ENCODE data around the gene CDH16. TPM values are rescaled to one million over a fixed set of nuclear protein-coding genes. Genes with fewer than 3 reads are reported as not detected.
"Not testable (repeated sequence)": the region's sequence is repeated elsewhere in the genome, so short reads cannot be mapped to it uniquely, and the experiment has no call there.

CDH16 gene
- total and polyA plus RNA-seq, 5 donors from 2014 or later = not detected

DNA sequence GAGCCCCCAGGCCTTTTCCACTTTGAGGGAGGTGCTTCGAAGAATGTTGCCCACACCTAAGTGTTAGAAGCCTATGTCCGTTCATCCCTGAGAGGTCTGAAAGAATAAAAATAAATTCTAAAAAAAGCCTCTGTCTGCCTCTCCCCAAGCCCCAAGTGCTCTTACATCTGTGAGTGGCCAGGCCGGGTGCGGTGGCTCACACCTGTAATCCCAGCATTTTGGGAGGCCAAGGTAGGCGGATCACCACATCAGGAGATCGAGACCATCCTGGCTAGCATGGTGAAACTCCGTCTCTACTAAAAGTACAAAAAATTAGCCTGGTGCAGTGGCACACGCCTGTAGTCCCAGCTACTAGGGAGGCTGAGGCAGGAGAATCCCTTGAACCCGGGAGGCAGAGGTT lies 26.3 kb upstream of the CDH16 start:
- Histone ChIP-seq H3K36me3 (ENCODE audit: control insufficient read depth, insufficient read depth, low read length) (peaks cover 34% of the 10 kb centered on the region), H3K4me1 (ENCODE audit: control insufficient read depth, insufficient read depth, low read length, poor library complexity, severe bottlenecking) (peaks cover 18% of the 10 kb centered on the region)
- not testable (repeated sequence) for H3K27ac ChIP-seq (ENCODE audit: insufficient read depth, low read length, poor library complexity, severe bottlenecking); H3K27me3 ChIP-seq (ENCODE audit: control insufficient read depth, insufficient read depth, low read length); H3K4me3 Mint-ChIP-seq; ATAC-seq (ENCODE audit: low read depth in 2 of 2); H3K9me3 ChIP-seq (ENCODE audit: control insufficient read depth in 2 of 2, low read length in 2 of 2); H3K9me3 Mint-ChIP-seq; DNase-seq; H3K27ac Mint-ChIP-seq; H3K4me3 ChIP-seq (ENCODE audit: low read depth, low read length)
- Mint-ChIP-seq H3K36me3 (peaks cover 17% of the 10 kb centered on the region), H3K4me1 (peaks cover 0 to 28% (median 12%) of the 10 kb centered on the region in 4 donors), H3K27me3 (peaks cover 28% of the 10 kb centered on the region)

DNA sequence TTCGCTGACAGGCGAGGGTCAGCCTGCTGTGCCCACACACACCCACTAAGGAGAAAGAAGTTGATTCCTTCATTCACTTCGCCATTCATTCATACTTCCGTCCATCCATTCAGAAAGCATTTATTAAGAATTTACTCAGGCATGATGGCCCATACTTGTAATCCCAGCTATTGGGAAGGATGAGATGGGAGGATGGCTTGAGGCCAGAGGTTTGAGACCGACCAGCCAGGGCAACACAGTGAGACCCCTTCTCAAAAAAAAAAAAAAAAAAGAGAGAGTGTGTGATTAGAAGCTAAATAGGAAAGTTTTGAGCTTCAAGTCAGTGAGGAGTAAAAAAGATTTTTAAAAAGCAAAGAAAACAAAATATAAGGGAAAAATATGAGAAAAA lies 25.4 kb upstream of the CDH16 start:
- ATAC-seq (ENCODE audit: low read depth in 2 of 2) (no peak), DNase-seq (no peak)
- Histone ChIP-seq H3K27ac (ENCODE audit: insufficient read depth, low read length, poor library complexity, severe bottlenecking) (no peak overlapping the region), H3K36me3 (ENCODE audit: control insufficient read depth, insufficient read depth, low read length) (peaks cover 44% of the 10 kb centered on the region), H3K4me1 (ENCODE audit: control insufficient read depth, insufficient read depth, low read length, poor library complexity, severe bottlenecking) (peaks cover 18% of the 10 kb centered on the region), H3K27me3 (ENCODE audit: control insufficient read depth, insufficient read depth, low read length) (no peaks in the 10 kb centered on the region), H3K4me3 (ENCODE audit: low read depth, low read length) (no peak overlapping the region), H3K9me3 (ENCODE audit: control insufficient read depth in 2 of 2, low read length in 2 of 2) (no peaks in the 10 kb centered on the region)
- peaks cover 0 to 24% (median 12%) of the 10 kb centered on the region in 4 donors for H3K4me1 Mint-ChIP-seq
- no peak overlapping the region for H3K27ac Mint-ChIP-seq
- H3K36me3 Mint-ChIP-seq = peaks cover 23% of the 10 kb centered on the region
- no peak overlapping the region for H3K4me3 Mint-ChIP-seq
- H3K9me3 Mint-ChIP-seq = no peaks in the 10 kb centered on the region
- H3K27me3 Mint-ChIP-seq = peaks cover 21% of the 10 kb centered on the region

DNA sequence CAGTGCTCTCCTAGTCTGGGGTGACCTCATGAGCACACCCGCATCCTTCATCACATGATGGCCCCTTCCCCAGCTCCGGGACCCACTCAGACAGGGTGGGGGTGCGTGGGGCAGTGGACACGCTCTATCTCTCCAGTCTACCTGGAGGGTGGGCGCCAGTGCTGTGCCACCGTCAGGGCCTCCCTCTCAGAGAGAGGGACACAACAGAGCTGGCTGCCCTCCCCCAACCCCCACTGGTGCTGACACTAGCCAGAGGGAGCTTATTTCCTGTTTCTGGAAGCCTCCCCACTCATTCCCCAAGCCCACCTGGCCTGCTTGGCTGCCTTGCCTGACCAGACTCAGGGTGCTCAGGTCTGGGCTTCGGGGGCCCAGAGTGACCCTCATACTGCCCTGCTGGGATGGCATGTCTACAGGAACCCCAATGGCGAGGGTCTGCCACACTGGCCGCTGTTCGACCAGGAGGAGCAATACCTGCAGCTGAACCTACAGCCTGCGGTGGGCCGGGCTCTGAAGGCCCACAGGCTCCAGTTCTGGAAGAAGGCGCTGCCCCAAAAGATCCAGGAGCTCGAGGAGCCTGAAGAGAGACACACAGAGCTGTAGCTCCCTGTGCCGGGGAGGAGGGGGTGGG lies 24.9 kb upstream of the CDH16 start:
- ATAC-seq (ENCODE audit: low read depth in 2 of 2) = no peak
- H3K36me3 Mint-ChIP-seq = peaks cover 23% of the 10 kb centered on the region
- no peak for DNase-seq
- peak overlapping the region in 1 of 4 donors; percentile 7 for H3K4me3 Mint-ChIP-seq
- H3K4me1 Mint-ChIP-seq = peaks cover 0 to 22% (median 11%) of the 10 kb centered on the region in 4 donors
- Histone ChIP-seq H3K4me3 (ENCODE audit: low read depth, low read length) (no peak overlapping the region), H3K27me3 (ENCODE audit: control insufficient read depth, insufficient read depth, low read length) (no peaks in the 10 kb centered on the region), H3K36me3 (ENCODE audit: control insufficient read depth, insufficient read depth, low read length) (peaks cover 47% of the 10 kb centered on the region), H3K4me1 (ENCODE audit: control insufficient read depth, insufficient read depth, low read length, poor library complexity, severe bottlenecking) (peaks cover 13% of the 10 kb centered on the region), H3K27ac (ENCODE audit: insufficient read depth, low read length, poor library complexity, severe bottlenecking) (no peak overlapping the region), H3K9me3 (ENCODE audit: control insufficient read depth in 2 of 2, low read length in 2 of 2) (no peaks in the 10 kb centered on the region)
- no peaks in the 10 kb centered on the region for H3K9me3 Mint-ChIP-seq
- peaks cover 16% of the 10 kb centered on the region for H3K27me3 Mint-ChIP-seq
- no peak overlapping the region for H3K27ac Mint-ChIP-seq

DNA sequence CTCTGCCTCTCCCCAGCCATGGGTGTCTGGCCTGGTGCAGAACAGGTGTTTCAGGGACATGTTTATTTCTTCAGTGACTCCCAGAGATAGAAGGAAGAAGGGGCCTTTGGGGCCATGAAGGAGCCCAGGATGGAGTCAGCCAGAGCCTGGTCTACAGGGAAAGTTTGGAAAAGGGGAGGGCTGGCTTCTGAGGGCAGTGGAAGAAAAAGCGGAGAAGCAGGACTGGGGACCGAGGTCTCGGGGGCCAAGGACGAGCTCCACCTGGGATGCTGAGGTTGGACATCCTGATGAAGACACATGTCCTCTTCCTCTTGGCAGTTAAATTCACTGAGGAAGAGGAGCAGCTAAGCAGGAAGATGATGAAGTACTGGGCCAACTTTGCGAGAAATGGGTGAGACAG lies 24.3 kb upstream of the CDH16 start:
- H3K27ac Mint-ChIP-seq = no peak overlapping the region
- H3K36me3 Mint-ChIP-seq = peaks cover 23% of the 10 kb centered on the region

DNA sequence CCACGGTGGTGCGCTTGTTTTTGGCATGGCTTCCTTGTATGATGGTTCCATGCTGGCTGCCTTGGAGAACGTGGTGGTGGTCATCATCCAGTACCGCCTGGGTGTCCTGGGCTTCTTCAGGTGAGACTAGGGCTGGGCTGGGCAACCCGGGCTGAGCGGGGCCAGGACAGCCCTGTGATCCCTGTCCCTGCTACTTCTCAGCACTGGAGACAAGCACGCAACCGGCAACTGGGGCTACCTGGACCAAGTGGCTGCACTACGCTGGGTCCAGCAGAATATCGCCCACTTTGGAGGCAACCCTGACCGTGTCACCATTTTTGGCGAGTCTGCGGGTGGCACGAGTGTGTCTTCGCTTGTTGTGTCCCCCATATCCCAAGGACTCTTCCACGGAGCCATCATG lies 21.6 kb upstream of the CDH16 start:
- no peak for ATAC-seq (ENCODE audit: low read depth in 2 of 2)

More for the DNA sequence above, 24.3 kb upstream of the CDH16 start:
- no peak for DNase-seq
- Histone ChIP-seq H3K9me3 (ENCODE audit: control insufficient read depth in 2 of 2, low read length in 2 of 2) (no peaks in the 10 kb centered on the region), H3K36me3 (ENCODE audit: control insufficient read depth, insufficient read depth, low read length) (peaks cover 52% of the 10 kb centered on the region), H3K4me1 (ENCODE audit: control insufficient read depth, insufficient read depth, low read length, poor library complexity, severe bottlenecking) (peaks cover 7% of the 10 kb centered on the region), H3K4me3 (ENCODE audit: low read depth, low read length) (no peak overlapping the region), H3K27me3 (ENCODE audit: control insufficient read depth, insufficient read depth, low read length) (no peaks in the 10 kb centered on the region), H3K27ac (ENCODE audit: insufficient read depth, low read length, poor library complexity, severe bottlenecking) (no peak overlapping the region)
- Mint-ChIP-seq H3K9me3 (no peaks in the 10 kb centered on the region), H3K4me3 (peak overlapping the region in 1 of 4 donors; percentile 7), H3K4me1 (peaks cover 0 to 20% (median 8%) of the 10 kb centered on the region in 4 donors), H3K27me3 (peaks cover 10% of the 10 kb centered on the region)
- ATAC-seq (ENCODE audit: low read depth in 2 of 2) = no peak

DNA sequence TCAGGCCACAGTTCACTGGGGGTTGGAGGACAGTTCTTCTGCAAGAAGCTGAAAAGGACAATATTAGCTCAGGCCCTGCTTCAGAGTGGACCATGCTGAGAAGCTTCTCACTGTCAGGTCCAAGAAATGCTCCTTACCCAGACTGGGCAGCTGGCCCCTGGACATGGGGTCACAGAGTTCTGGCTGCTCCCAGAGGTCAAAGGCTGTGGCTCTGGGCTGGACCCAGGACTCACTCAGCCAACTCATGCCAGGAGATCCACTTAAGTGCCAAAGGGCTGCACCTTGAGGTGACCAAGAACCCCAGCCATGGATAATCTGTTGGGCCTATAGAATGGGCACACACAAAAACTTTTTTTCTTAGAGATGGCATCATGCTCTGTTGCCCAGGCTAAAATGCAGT lies 20.7 kb upstream of the CDH16 start:
- no peaks in the 10 kb centered on the region for H3K9me3 ChIP-seq (ENCODE audit: control insufficient read depth in 2 of 2, low read length in 2 of 2)
- peak overlapping the region in 1 of 4 donors; percentile 73 for H3K4me3 Mint-ChIP-seq
- no peak overlapping the region for H3K27ac ChIP-seq (ENCODE audit: insufficient read depth, low read length, poor library complexity, severe bottlenecking)
- H3K27me3 ChIP-seq (ENCODE audit: control insufficient read depth, insufficient read depth, low read length) = no peaks in the 10 kb centered on the region
- H3K36me3 ChIP-seq (ENCODE audit: control insufficient read depth, insufficient read depth, low read length) = peaks cover 52% of the 10 kb centered on the region
- DNase-seq (no peak), ATAC-seq (ENCODE audit: low read depth in 2 of 2) (no peak)
- peaks cover 23% of the 10 kb centered on the region for H3K36me3 Mint-ChIP-seq
- H3K9me3 Mint-ChIP-seq = no peaks in the 10 kb centered on the region
- H3K4me3 ChIP-seq (ENCODE audit: low read depth, low read length) = no peak overlapping the region
- H3K27ac Mint-ChIP-seq = peak overlapping the region in 1 of 3 donors; percentile 52
- H3K27me3 Mint-ChIP-seq = peaks cover under 1% of the 10 kb centered on the region
- H3K4me1 ChIP-seq (ENCODE audit: control insufficient read depth, insufficient read depth, low read length, poor library complexity, severe bottlenecking) = peaks cover 19% of the 10 kb centered on the region
- H3K4me1 Mint-ChIP-seq = peaks cover 0 to 40% (median 20%) of the 10 kb centered on the region in 4 donors

More for the DNA sequence above, 21.6 kb upstream of the CDH16 start:
- H3K4me1 ChIP-seq (ENCODE audit: control insufficient read depth, insufficient read depth, low read length, poor library complexity, severe bottlenecking) = peaks cover 16% of the 10 kb centered on the region
- H3K4me3 ChIP-seq (ENCODE audit: low read depth, low read length) = no peak overlapping the region
- peaks cover 0 to 36% (median 18%) of the 10 kb centered on the region in 4 donors for H3K4me1 Mint-ChIP-seq
- H3K9me3 Mint-ChIP-seq = no peaks in the 10 kb centered on the region
- H3K4me3 Mint-ChIP-seq = no peak overlapping the region
- no peaks in the 10 kb centered on the region for H3K27me3 Mint-ChIP-seq
- H3K36me3 Mint-ChIP-seq = peaks cover 23% of the 10 kb centered on the region
- peaks cover 52% of the 10 kb centered on the region for H3K36me3 ChIP-seq (ENCODE audit: control insufficient read depth, insufficient read depth, low read length)
- no peak for DNase-seq
- H3K27ac ChIP-seq (ENCODE audit: insufficient read depth, low read length, poor library complexity, severe bottlenecking) = no peak overlapping the region
- H3K27ac Mint-ChIP-seq = no peak overlapping the region
- H3K9me3 ChIP-seq (ENCODE audit: control insufficient read depth in 2 of 2, low read length in 2 of 2) = no peaks in the 10 kb centered on the region
- no peaks in the 10 kb centered on the region for H3K27me3 ChIP-seq (ENCODE audit: control insufficient read depth, insufficient read depth, low read length)

DNA sequence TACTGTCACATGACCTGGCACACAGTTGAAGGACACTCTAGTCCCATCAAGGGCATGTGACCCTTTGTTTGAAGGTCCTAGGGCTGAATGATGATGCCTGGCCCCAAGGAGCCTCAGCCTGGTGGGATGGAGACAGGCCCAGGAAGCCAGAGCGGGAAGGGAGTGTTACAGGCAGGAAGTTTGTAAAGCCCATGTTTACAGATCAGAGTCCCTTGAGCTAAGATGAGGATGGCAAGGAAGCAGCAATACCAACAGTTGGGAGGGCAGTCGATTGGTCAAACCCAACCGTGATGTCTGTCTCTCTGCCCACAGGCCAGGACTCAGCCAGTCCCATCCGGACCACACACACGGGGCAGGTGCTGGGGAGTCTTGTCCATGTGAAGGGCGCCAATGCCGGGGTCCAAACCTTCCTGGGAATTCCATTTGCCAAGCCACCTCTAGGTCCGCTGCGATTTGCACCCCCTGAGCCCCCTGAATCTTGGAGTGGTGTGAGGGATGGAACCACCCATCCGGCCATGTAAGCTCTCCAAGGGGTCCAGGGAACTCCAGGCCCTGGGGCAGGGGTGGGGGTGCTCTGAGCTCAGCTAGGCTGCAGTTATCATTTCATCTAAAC lies 19.1 kb upstream of the CDH16 start:
- H3K27me3 Mint-ChIP-seq = peaks cover 6% of the 10 kb centered on the region
- no peak for ATAC-seq (ENCODE audit: low read depth in 2 of 2)
- Histone ChIP-seq H3K4me1 (ENCODE audit: control insufficient read depth, insufficient read depth, low read length, poor library complexity, severe bottlenecking) (peaks cover 29% of the 10 kb centered on the region), H3K36me3 (ENCODE audit: control insufficient read depth, insufficient read depth, low read length) (peaks cover 46% of the 10 kb centered on the region), H3K4me3 (ENCODE audit: low read depth, low read length) (no peak overlapping the region), H3K9me3 (ENCODE audit: control insufficient read depth in 2 of 2, low read length in 2 of 2) (no peaks in the 10 kb centered on the region), H3K27me3 (ENCODE audit: control insufficient read depth, insufficient read depth, low read length) (no peaks in the 10 kb centered on the region), H3K27ac (ENCODE audit: insufficient read depth, low read length, poor library complexity, severe bottlenecking) (no peak overlapping the region)
- peak overlapping the region in 2 of 3 donors; percentile 87 to 88 for H3K27ac Mint-ChIP-seq
- peaks cover 6 to 55% (median 33%) of the 10 kb centered on the region in 4 donors for H3K4me1 Mint-ChIP-seq
- H3K4me3 Mint-ChIP-seq = peak overlapping the region in 3 of 4 donors; percentile 40 to 76 (median 74)
- no peaks in the 10 kb centered on the region for H3K9me3 Mint-ChIP-seq
- no peak for DNase-seq
- peaks cover 17% of the 10 kb centered on the region for H3K36me3 Mint-ChIP-seq
